C4-2B (cell line): ENCODE measurements around the gene CHDH.

Experiments
- CTCF ChIP-seq: fragments of 450-650 bp; conservative IDR thresholded peaks from 2 replicates; pipeline ENCODE4 v1.5.1; 2017; ENCODE audit warnings: mild to moderate bottlenecking
- ZFX ChIP-seq: fragments of 450-650 bp; IDR thresholded peaks from 2 replicates; pipeline ENCODE4 v1.6.1; 2017

- TF ChIP-seq CTCF (no peak), ZFX (no peak)
These were observed 16.0 kb upstream of the CHDH start for GRCh38 chr3:53862241-53862640.
